HFF-Myc (cell line): Measurements from ENCODE around the gene PRKAG2.

Experiments used
- DNase-seq: peaks from one replicate; pipeline ENCODE4 v3.0.0-alpha.2; 2011; ENCODE audit warnings: low read depth; ENCODE audit errors: extremely low read depth
- H3K4me3 ChIP-seq: replicated peaks from 2 replicates; pipeline ENCODE4 v1.5.1; 2011; ENCODE audit warnings: low read depth, mild to moderate bottlenecking, control low read depth, low read length
- CTCF ChIP-seq: IDR thresholded peaks from 2 replicates; pipeline ENCODE4 v1.5.1; 2012; ENCODE audit warnings: mild to moderate bottlenecking, low read depth, low read length, control low read depth; ENCODE audit errors: missing control alignments

Gene PRKAG2

GRCh38 chr7:151821226-151821625 lies 55.7 kb downstream of the PRKAG2 start:
- H3K4me3 ChIP-seq, result no peak overlapping the region
- no peak for TF ChIP-seq CTCF
- no peak for DNase-seq

GRCh38 chr7:151820491-151821105 lies 56.3 kb downstream of the PRKAG2 start:
- no peak overlapping the region for H3K4me3 ChIP-seq
- no peak for TF ChIP-seq CTCF
- no peak for DNase-seq

GRCh38 chr7:151819866-151820265 lies 57.0 kb downstream of the PRKAG2 start:
- no peak for TF ChIP-seq CTCF
- no peak overlapping the region for H3K4me3 ChIP-seq
- DNase-seq, result no peak

GRCh38 chr7:151818674-151819519 lies 58.0 kb downstream of the PRKAG2 start:
- DNase-seq, result no peak
- no peak overlapping the region for H3K4me3 ChIP-seq
- TF ChIP-seq CTCF, result no peak

GRCh38 chr7:151817981-151818673 lies 58.8 kb downstream of the PRKAG2 start:
- no peak overlapping the region for H3K4me3 ChIP-seq
- DNase-seq, result no peak
- TF ChIP-seq CTCF, result no peak

GRCh38 chr7:151817315-151817690 lies 59.6 kb downstream of the PRKAG2 start:
- TF ChIP-seq CTCF, result no peak
- H3K4me3 ChIP-seq, result no peak overlapping the region
- DNase-seq, result no peak
